GM18511 (cell line): ENCODE results near the gene PTPRM.

ENCODE experiments used
- ATAC-seq: cut with Tn5 transposase; IDR thresholded peaks from one replicate; pipeline ENCODE4 v1.9.1; 2021; ENCODE audit warnings: mild to moderate bottlenecking, moderate library complexity; ENCODE audit not compliant: unreplicated experiment

Gene PTPRM

DNA sequence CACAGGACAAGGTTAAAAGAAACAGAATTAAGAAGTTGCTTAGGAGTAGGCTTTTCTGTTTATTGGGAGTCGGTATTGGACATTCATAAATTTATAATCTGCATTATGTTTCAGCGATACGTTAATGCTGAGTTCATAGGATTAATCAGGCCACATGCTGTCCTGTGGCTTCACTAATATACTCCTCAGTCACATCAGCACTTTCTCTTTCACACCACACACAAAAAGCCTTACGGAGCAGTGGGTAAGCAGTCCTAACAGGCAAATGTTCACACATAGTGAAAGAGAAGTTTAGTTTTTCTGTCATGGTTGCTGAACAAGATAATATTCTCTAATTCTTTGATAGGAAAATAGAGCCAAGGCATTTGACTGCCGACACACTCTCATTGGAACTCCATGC is 630.4 kb downstream of the PTPRM start:
- no peak for ATAC-seq

DNA sequence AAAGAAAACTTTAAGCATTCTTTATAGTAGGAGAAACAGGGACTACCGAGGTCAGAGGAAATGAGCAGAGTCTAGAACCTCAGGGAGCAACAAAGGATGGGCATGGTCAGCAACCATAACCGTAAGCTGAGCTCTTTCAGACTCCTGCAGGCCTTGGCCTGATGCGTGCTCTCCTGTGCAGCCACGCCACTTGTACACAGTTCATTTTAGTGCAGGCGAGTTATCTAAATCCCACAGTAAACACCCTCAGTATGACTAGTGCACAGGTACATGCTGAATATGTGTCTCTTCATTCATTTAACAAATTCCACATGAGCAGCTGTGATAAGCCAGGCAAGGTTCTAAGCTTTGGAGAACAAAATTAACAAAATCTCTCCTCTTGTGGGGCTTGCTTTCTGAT is 640.9 kb downstream of the PTPRM start:
- no peak for ATAC-seq

GRCh38 chr18:8208716-8209115 is 641.6 kb downstream of the PTPRM start:
- ATAC-seq = no peak

GRCh38 chr18:8212896-8213780 is 646.0 kb downstream of the PTPRM start:
- no peak for ATAC-seq

DNA sequence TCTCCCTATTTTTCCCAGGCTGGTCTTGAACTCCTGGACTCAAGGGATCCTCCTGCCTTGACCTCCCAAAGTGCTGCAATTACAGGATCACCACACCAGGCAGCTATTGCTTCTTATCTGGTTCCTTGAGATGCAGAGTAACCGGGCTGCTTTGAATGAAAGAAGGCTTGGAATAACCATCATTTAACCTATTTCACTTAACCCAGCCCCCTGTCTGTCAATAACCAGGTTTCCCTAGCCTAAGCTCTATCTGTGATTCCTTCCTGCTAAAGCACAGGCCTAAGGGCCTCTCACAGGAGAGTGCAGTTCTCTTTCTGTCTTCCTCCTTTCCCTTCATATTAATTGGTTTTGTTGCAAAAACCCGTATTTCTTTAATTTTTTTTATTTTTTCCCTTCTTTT is 648.6 kb downstream of the PTPRM start:
- ATAC-seq = no peak

GRCh38 chr18:8217051-8217564 is 650.0 kb downstream of the PTPRM start:
- ATAC-seq = no peak

GRCh38 chr18:8218197-8218596 is 651.1 kb downstream of the PTPRM start:
- ATAC-seq = no peak

- ATAC-seq = no peak
Measured at GRCh38 chr18:8221452-8221851, 654.3 kb downstream of the PTPRM start.

GRCh38 chr18:8224576-8224975 is 657.5 kb downstream of the PTPRM start:
- ATAC-seq = no peak

GRCh38 chr18:8229040-8229439 is 661.9 kb downstream of the PTPRM start:
- no peak for ATAC-seq

DNA sequence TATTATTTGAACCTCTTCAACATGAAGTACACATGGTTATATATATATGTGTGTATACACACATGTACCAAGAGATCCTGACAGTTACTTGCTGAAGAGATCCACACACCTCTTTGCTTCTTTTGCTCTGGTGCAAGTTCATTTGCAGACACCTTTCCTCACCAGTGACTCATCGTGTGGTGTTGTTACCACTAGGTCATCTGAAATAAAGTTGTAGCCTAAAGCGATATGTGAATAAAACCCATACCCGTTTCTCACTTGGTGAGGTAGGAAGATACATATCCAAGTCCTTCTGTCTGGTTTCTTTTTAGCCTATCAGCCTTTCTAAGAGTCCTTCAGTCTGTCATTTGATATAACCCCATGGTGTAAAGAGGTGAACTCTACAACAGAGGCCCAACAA is 662.7 kb downstream of the PTPRM start:
- ATAC-seq = no peak

DNA sequence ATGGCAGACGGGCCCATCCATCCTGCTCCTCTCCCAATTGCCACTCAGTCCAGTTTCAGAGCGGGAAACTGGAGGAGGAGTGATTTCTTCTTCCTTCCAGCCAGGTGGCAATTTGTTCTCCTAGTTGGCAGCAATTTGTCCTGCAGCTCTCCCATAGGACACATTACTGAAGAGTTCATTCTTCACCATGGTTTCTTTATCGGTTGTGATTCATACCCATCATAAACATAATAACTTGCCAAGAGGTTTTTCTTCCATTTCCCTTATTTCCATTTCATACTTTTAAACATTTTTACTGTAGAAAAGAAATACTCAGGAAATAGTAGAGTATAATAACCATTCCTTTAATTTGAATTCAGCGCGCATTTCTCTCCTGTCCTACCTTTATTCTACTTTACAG is 664.2 kb downstream of the PTPRM start:
- no peak for ATAC-seq

GRCh38 chr18:8232791-8233190 is 665.7 kb downstream of the PTPRM start:
- no peak for ATAC-seq

DNA sequence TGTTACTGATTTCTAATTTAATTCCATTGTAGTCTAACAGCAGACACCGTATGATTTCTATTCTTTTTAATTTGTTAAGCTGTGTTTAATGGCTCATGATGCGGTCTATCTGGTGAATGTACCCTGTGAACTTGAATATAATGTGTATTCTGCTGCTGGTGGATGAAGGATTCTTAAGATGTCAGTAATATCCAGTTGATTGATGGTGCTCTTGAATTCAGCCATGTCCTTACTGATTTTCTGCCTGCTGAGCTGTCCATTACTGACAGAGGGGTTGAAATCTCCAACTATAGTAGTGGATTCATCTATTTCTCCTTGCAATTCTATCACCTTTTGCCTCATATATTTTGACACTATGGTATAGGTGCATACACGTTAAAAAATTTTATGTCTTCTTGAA is 668.8 kb downstream of the PTPRM start:
- no peak for ATAC-seq

DNA sequence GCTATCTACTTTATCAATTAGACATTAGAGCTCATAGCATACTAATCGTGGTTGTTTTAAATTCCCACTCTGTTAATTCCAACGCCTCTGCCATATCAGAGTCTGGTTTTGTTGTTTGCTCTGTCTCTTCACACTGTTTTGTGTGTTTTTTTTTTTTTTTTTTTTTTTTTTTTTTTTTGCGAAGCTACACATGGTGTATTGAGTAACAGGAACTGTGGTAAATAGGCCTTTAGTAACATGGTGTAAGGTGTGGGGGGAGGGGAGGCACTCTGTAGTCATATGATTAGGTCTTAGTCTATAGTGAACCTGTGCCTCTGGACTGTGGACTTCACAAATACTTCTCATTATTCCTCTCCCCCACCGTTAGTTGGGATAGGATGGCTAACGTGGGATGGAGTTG is 671.4 kb downstream of the PTPRM start:
- no peak for ATAC-seq

DNA sequence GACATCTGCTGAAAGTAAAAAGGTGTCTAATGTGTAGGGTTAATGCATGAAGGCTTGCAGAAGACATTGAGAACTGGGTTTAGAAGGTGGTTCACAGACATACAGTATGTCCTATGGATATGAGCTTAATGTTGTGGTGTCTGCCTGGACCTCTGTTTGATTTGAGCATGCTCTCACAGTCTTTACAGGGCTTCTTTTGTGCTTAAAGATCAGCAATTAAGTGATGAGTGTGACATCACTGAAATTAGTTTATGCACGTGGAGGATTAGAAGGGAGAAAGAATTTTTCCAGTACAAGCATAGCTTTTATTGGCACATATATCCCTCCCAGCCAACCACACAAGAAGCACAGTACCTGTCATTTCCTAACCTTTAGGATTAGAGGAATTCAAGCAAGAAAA is 674.6 kb downstream of the PTPRM start:
- ATAC-seq = no peak

GRCh38 chr18:8242151-8242696 is 675.1 kb downstream of the PTPRM start:
- ATAC-seq = no peak

DNA sequence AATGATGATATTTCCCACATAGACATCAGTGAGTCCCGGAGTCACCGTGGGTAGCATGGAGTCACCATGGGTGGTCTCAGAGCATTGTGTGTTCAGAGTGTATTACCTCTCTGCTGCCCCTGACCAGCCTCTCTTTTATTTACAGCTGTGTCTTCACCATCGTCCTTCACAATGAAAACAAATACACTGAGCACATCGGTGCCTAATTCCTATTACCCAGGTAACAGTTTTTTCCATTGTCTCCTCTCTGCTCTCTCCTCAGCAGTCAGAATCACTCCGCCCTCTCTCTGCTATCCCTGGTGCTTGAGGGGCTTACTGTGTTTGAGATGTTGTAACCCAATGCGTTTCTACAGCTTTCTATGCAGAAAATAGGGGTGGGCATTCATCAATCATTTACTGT is 680.6 kb downstream of the PTPRM start:
- ATAC-seq = no peak

DNA sequence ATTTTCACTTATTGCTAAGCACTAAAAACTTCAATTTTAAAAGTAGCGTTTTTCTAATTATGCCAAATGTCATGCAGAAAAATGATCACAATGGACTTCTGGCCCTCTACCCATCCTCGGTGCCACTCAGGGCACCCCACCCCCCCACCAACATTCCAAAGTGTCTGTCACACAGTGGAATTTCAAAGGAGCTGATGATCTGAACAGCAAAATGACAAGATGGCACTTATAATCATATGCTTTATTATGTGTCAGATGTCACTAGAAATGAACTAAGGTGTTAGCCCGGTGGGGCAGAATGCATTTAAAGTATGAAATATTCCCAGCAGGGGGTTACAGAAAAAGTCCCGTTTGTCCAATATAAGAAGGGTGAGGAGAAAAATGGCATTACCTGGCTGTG is 681.5 kb downstream of the PTPRM start:
- ATAC-seq = no peak

DNA sequence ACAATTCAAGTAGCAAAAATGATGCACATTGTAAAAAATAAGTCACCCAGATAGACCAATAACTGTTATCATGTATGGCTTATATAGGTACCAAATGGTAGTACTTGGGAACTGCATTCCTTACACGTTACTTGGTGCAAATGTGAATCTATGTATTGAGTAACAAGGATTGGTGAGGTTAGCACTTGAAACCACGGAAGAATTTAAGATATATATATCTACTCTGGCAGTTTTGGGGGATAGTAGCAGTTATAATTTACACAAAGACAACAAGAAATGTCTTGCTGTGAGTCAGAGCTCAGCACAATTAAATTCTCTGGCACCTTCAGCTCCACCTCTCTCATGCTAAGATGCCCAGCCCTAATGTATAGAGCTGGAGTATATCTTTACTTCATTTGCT is 682.7 kb downstream of the PTPRM start:
- ATAC-seq = no peak

DNA sequence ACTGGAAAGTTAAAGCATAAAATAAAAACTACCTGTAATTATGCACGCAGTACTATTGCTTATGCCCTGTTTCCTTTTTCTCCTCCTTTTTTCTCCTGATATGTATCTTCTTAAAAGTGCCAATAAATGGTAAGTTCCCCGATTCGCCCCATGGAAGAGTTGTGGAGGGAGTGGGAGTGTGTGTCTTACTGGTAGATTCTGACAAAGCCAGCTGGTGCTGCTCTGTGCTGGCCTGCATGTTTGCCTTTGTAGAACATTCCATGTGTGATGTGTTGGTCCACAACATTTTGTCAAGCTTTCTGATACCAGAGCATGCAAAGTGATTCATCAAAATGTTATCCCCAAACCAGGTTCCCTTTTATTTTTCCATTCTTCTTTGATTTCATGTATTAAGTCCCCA is 685.3 kb downstream of the PTPRM start:
- no peak for ATAC-seq

DNA sequence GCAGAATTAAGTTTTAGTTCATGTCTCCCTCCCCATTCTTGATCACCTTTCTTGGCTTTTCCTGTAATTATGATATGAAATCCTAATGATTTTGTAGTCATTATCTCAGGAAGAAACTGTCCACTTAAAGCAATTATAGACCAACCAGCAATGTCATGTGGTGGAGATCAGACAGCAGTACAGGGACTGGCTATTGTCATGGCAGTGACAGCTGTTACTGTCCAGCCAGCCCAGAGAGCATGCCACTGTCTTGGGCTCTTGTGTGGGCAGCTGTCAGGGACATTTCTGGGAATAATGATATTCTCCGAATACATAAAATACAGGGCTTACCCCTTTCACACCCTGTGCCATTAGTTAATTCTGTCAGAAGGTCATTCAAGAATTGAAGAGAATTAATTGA is 686.8 kb downstream of the PTPRM start:
- ATAC-seq = no peak

- ATAC-seq = no peak
Measured at GRCh38 chr18:8254654-8255053, 687.5 kb downstream of the PTPRM start.
